ENCODE data around the gene ZNF425.
"Not testable (repeated sequence)": the region's sequence is repeated elsewhere in the genome, so short reads cannot be mapped to it uniquely, and the experiment has no call there.

The ZNF425 gene

GRCh38 chr7:149133028-149133710 lies 7.0 kb upstream of the ZNF425 start:
- no peak for DNase-seq

DNA sequence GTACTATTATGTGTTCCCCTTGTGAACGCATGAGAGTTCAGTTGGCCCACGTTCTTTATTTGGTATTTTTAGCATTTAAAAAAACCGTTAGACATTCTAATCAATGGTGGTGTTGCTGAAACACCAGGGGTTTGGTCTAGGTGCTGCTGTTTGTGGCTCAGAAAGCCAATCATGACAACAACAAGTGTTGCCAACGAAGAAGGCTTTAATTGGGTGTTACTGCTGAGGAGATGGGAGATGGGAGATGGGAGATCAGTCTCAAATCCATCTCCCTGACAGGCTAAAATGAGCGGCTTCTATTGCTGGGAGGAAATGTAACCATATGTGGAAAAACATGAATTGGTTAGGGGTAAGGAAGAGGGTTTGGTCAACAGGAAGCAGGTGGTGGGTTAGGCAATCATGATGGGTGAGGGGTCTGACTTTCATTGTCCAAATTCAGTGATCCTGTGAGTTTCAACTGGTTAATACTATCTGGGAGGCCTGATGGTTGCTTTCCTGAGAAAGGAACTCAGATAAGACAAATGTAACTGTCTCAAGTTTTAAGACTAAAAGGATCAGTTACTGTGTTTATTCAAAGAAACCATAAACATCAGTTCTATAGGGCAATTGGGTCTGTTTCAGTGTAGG lies 4.6 kb upstream of the ZNF425 start:
- no peak for DNase-seq

DNA sequence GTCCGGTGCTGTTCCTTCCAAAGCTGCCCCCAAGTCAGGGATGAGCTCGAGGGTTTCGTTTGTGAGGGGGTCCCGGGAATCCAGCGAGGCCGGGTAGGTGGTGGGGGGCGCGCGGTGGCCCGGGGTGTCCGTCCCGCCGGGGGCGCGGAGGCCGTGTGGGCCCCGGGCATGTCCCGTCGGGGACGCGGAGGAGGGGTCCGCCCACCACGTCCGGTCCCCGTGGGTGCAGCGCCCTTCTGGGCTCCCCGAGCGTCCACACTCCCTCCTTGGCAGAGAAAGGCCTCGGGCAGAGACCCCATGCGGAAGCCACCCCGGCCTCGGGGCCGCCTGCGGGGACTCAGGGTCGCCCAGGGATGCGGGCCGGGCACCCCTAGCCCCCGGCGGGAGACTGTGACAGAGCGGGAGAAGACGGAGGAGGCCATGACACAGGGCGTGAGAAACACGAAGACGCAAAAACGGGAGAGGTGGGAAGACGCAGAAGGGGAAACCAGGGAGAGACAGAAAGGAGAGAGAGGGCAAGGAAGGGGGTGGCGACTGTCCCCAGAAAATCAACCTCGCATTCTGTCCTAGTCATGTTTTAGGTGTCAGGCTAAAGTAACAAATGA lies 640 bp upstream of the ZNF425 start:
- DNase-seq = peak; percentile 59

- DNase-seq = no peak
Measured at GRCh38 chr7:149125189-149125862, 798 bp downstream of the ZNF425 start.

- no peak for DNase-seq
Measured at GRCh38 chr7:149109969-149110368, 16.2 kb downstream of the ZNF425 start.

- no peak for DNase-seq
Measured at GRCh38 chr7:149104749-149105148, 21.4 kb downstream of the ZNF425 start.

DNA sequence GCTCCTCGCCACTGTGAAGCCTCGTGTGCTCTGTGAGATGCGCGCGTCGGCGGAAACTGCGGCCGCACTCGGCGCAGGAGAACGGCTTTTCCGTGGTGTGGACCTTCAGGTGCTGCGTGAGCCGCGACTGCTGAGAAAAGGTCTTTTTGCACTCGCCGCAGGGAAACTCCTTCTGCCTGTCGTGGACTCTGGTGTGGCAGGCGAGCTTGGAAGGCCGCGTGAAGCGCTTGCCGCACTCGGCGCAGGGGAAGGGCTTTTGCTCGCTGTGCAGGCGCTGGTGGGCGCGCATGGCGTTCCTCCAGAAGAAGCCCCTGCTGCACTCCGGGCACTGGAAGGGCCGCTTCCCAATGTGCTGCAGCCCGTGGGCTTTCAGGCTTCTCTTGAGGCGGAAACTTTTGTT lies 21.9 kb downstream of the ZNF425 start:
- no peak for DNase-seq

GRCh38 chr7:149103424-149103823 lies 22.7 kb downstream of the ZNF425 start:
- DNase-seq = no peak

GRCh38 chr7:149102666-149103065 lies 23.5 kb downstream of the ZNF425 start:
- DNase-seq = no peak

DNA sequence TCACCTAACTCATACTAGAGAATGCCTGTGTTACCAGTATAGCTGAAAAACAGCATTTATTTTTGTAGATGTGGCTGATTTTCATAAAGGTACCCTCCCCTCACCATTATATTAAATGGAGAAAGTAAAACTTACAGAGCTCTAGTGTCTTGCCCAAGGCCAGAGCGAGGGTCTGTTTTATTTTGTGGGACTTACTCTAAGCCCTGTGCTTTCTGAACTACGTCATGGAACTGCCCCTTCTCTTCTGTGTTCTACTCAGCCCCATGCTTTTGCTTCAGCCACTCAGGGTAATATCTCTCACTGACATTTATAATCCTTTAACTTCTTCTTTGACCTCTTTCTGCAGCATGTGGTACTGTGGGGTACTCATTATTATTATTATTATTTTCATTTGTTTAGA lies 25.3 kb downstream of the ZNF425 start:
- no peak for DNase-seq

GRCh38 chr7:149099058-149099457 lies 27.1 kb downstream of the ZNF425 start:
- DNase-seq = no peak

DNA sequence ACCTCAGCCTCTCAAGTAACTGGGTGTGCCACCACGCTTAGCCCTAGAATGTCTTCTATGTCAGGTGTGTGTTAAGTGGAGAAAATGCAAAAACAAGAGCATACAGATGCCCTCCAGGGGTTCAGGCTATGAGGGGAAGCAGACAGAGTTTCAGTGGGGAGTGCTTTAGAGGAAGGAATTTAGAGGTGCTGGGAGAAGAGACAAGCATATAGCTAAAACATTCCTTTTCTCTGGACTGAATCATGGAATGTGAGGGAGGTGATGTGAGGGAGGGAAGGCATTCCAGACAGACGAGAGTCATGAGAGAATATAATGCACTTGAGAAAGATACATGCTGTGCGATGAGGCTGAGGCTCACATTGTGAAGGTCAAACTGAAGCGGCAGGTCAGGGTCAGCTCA lies 29.0 kb downstream of the ZNF425 start:
- DNase-seq = no peak

- DNase-seq = no peak
Measured at GRCh38 chr7:149093228-149093627, 32.9 kb downstream of the ZNF425 start.

GRCh38 chr7:149092244-149092643 lies 33.9 kb downstream of the ZNF425 start:
- DNase-seq = not testable (repeated sequence)

GRCh38 chr7:149090397-149091195 lies 35.5 kb downstream of the ZNF425 start, which contains the start of gene ZNF786:
TSS of gene ZNF786 (minus strand) at chr7:149090718. CDS start at chr7:149090640, 78 bp downstream.
- DNase-seq = peak; percentile 97

DNA sequence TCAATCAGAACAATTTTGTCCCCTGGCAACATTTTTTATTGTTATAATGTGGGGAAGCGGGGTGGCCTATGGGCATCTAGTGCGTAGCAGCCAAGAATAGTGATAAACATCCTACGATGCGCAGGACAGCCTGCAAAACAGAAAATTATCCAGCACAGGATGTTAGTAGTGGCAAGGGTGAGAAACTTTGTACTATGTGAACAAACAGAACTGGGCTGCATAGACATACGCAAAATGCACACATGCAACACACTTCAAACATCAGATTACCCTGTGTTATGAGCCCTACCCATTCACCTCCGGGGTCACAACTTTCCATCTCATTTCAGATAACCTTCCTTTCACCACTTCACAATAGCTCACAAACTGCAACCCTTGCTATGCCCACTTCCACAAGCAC lies 38.7 kb downstream of the ZNF425 start:
- no peak for DNase-seq

DNA sequence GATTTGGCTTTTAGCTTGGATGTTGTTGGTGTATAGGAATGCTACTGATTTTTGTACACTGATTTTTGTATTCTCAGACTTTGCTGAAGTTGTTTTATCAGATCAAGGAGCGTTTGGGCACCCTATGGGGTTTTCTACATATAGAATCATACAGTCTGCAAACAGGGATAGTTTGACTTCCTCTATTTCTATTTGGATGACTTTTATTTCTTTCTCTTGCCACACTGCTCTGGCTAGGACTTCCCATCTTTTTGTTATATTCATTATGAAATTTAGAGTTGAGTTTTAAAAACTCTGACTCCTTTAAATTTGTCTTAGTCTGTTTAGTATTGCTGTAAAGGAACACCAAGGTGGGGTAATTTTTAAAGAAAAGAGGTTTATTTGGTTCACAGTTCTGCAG lies 40.3 kb downstream of the ZNF425 start:
- DNase-seq = peak; percentile 60

GRCh38 chr7:149084407-149084806 lies 41.7 kb downstream of the ZNF425 start:
- DNase-seq = no peak

GRCh38 chr7:149081914-149082313 lies 44.2 kb downstream of the ZNF425 start:
- no peak for DNase-seq

DNA sequence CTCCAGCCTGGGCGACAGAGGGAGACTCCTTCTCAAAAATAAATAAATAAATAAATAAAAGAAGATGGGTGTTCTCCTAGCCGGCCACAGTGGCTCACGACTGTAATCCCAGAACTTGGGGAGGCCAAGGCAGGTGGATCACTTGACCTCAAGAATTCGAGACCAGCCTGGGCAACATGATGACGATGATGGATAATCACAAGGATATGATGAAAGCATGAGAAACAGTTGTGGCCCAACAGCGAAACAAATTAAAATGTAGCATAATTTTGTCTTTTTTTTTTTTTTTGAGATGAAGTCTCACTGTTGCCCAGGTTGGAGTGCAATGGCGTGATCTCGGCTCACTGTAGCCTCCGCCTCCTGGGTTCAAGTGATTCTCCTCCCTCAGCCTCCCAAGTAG lies 48.5 kb downstream of the ZNF425 start:
- no peak for DNase-seq

DNA sequence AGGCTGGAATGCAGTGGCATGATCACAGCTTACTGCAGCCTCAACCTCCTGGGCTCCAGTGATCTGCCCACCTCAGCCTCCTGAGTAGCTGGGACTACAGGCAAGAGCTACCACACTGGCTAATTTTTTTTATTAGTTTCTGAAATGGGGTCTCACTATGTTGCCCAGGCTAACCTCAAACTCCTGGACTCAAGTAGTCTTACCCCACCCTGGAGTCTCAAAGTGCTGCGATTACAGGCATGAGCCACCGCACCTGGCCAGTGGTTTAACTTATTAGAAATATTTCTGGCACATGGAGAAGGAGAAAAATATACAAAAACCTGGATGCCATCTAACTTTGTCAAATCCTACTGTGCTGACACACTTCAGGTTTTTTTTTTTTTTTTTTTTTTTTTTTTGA lies 50.8 kb downstream of the ZNF425 start:
- DNase-seq = no peak

DNA sequence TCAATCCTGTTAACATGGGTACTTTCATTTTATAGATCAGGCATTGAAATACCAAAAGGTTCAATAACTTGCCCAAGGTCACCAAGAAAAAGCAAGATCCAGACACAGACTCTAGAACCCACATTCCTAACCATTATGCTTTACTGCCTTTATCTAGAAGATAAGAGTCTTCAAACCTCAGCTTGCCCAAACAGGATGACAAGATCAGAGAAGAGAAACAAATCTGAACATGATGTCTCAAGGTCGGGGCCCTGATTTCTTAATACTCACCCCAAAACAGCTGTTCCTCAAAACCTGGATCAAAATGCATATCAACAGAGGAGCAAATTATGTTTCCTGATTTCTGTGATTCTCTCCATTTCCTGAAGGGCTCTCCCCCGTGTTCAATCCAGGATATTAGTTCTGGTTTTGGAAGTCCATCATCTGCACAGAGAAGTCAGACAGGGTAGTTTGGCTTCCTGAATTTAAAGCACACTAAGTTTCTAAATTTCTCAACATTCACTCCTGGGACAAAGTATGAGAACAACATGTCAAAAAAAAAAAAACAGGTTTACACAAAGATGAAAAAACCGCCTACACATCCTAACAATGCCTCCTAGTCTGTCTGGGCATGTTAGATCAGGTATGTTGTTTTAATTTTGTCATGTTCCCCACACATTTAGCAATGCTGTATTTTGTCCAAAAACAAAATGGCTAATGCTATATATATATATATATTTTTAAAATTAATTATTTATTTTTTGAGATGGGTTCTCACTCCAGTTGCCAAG lies 51.8 kb downstream of the ZNF425 start:
- DNase-seq = no peak
